H1 (cell line): Measurements from ENCODE around the gene ZNF133. TPM values are rescaled to one million over a fixed set of nuclear protein-coding genes. Genes with fewer than 3 reads are reported as not detected.

Experiments used
- CTCF ChIA-PET: fragments of 300-600 bp; sonication (Branson Sonifier 250); formaldehyde crosslinking; loops from one replicate; lab custom pipeline; 2021; ENCODE audit not compliant: partially characterized antibody; lab: Charles Lee
- POLR2A ChIA-PET: fragments of 300-600 bp; sonication (Branson Sonifier 250); formaldehyde crosslinking; loops from one replicate; lab custom pipeline; 2021; ENCODE audit warnings: inconsistent platforms; ENCODE audit not compliant: partially characterized antibody; lab: Charles Lee
- DNase-seq, 2 experiments: peaks; one replicate each; pipeline versions ENCODE4 v3.0.0 to v3.0.0-alpha.2; 2010 to 2022; ENCODE audit warnings: low spot score in 2 of 2, low read depth in 1 of 2, mixed read lengths in 1 of 2
- FAIRE-seq: peaks from 2 replicates; lab custom pipeline; 2011; peaks lifted over from hg19 to GRCh38; lab: Jason Lieb, UNC
- H2AFZ ChIP-seq: 2 replicates; pipeline ENCODE4 v1.8.1; 2012; ENCODE audit warnings: low read length, inconsistent platforms
- H2AK5ac ChIP-seq: 2 replicates; pipeline ENCODE4 v1.6.1; 2013; ENCODE audit warnings: low read depth, low read length
- H2BK120ac ChIP-seq: replicated peaks from 2 replicates; pipeline ENCODE3; 2013; ENCODE audit warnings: low read depth, low read length, inconsistent platforms
- H2BK12ac ChIP-seq: 2 replicates; pipeline ENCODE4 v1.6.1; 2013; ENCODE audit warnings: low read depth, low read length
- H2BK15ac ChIP-seq: 2 replicates; pipeline ENCODE4 v1.6.1; 2013; ENCODE audit warnings: low read length
- H2BK20ac ChIP-seq: 2 replicates; pipeline ENCODE4 v1.6.1; 2013; ENCODE audit warnings: low read length
- H2BK5ac ChIP-seq: 2 replicates; pipeline ENCODE4 v1.6.1; 2013; ENCODE audit warnings: low read depth, low read length
- H3K14ac ChIP-seq: 2 replicates; pipeline ENCODE4 v1.6.1; 2013; ENCODE audit warnings: inconsistent platforms; ENCODE audit not compliant: insufficient read length
- H3K18ac ChIP-seq: 2 replicates; pipeline ENCODE4 v1.6.1; 2013; ENCODE audit warnings: low read length; ENCODE audit errors: extremely low read depth
- H3K23ac ChIP-seq: 2 replicates; pipeline ENCODE4 v1.6.1; 2013; ENCODE audit warnings: inconsistent platforms; ENCODE audit not compliant: insufficient read length
- H3K23me2 ChIP-seq: 2 replicates; pipeline ENCODE4 v1.6.1; 2013; ENCODE audit warnings: low read depth, low read length
- H3K27ac ChIP-seq: 2 replicates; pipeline ENCODE4 v1.6.1; 2011; ENCODE audit warnings: low read depth, low read length, inconsistent platforms
- H3K27me3 ChIP-seq, 4 experiments: replicated peaks in 1 of 4; 1 replicate in 1 of 4; 2 replicates in 3 of 4; pipeline versions ENCODE4 v1.6.1 to v1.8.1; 2011 to 2013; ENCODE audit warnings: low read length in 3 of 4, mild to moderate bottlenecking in 3 of 4, inconsistent platforms in 2 of 4, mixed read lengths in 2 of 4, moderate library complexity in 1 of 4; ENCODE audit not compliant: control insufficient read depth in 3 of 4, insufficient read depth in 3 of 4; ENCODE audit errors: extremely low read depth in 1 of 4
- H3K36me3 ChIP-seq, 4 experiments: 2 replicates each; pipeline versions ENCODE4 v1.6.1 to v1.8.1; 2011 to 2013; ENCODE audit warnings: mild to moderate bottlenecking in 4 of 4, low read length in 3 of 4, moderate library complexity in 2 of 4, control low read depth in 1 of 4, inconsistent platforms in 1 of 4; ENCODE audit not compliant: insufficient read depth in 4 of 4, control insufficient read depth in 2 of 4
- H3K4ac ChIP-seq: replicated peaks from 2 replicates; pipeline ENCODE3; 2013; ENCODE audit warnings: low read length, low read depth, mixed read lengths, inconsistent platforms; ENCODE audit not compliant: insufficient read length
- H3K4me1 ChIP-seq, 4 experiments: replicated peaks in 1 of 4; 1 replicate in 1 of 4; 2 replicates in 3 of 4; pipeline versions ENCODE4 v1.6.1 to v1.8.1; 2011 to 2013; ENCODE audit warnings: low read length in 3 of 4, inconsistent platforms in 2 of 4, mixed read lengths in 1 of 4; ENCODE audit not compliant: insufficient read depth in 4 of 4, control insufficient read depth in 3 of 4
- H3K4me2 ChIP-seq, 2 experiments: 2 replicates each; pipeline versions ENCODE4 v1.6.1 to v1.8.1; 2011 to 2013; ENCODE audit warnings: low read depth in 2 of 2, low read length in 2 of 2, control low read depth in 1 of 2, inconsistent platforms in 1 of 2, mild to moderate bottlenecking in 1 of 2; ENCODE audit not compliant: insufficient read depth in 1 of 2
- H3K4me3 ChIP-seq, 4 experiments: fragments of 200-600, 300-600 bp in 1 of 4; sonication (generic), shearing (Covaris generic), sonication (Bioruptor Twin) in 1 of 4; 2 replicates each; pipeline versions ENCODE4 v1.5.1 to v1.8.1; 2011 to 2016; ENCODE audit warnings: low read length in 4 of 4, low read depth in 3 of 4, control low read depth in 2 of 4, inconsistent platforms in 2 of 4, mild to moderate bottlenecking in 2 of 4, mixed read lengths in 1 of 4, moderate library complexity in 1 of 4; ENCODE audit not compliant: insufficient read depth in 2 of 4; ENCODE audit errors: extremely low read depth in 1 of 4
- H3K56ac ChIP-seq: replicated peaks from 2 replicates; pipeline ENCODE3; 2013; ENCODE audit warnings: low read depth, mild to moderate bottlenecking, mixed read lengths, low read length, inconsistent platforms; ENCODE audit not compliant: insufficient read length
- H3K79me1 ChIP-seq: 2 replicates; pipeline ENCODE4 v1.6.1; 2013; ENCODE audit warnings: low read depth, low read length, control low read depth
- H3K79me2 ChIP-seq, 2 experiments: 2 replicates each; pipeline versions ENCODE4 v1.6.1 to v1.8.1; 2012 to 2013; ENCODE audit warnings: low read length in 2 of 2, mild to moderate bottlenecking in 2 of 2, inconsistent platforms in 1 of 2; ENCODE audit not compliant: insufficient read depth in 2 of 2, control insufficient read depth in 1 of 2
- H3K9ac ChIP-seq, 4 experiments: replicated peaks in 1 of 4; 1 replicate in 1 of 4; 2 replicates in 3 of 4; pipeline versions ENCODE4 v1.6.1 to v1.8.1; 2011 to 2013; ENCODE audit warnings: low read depth in 3 of 4, low read length in 3 of 4, control low read depth in 2 of 4, mild to moderate bottlenecking in 2 of 4, moderate library complexity in 2 of 4, inconsistent platforms in 1 of 4; ENCODE audit errors: extremely low read depth in 1 of 4
- H3K9me3 ChIP-seq, 2 experiments: 2 replicates each; pipeline versions ENCODE4 v1.6.1 to v1.8.1; 2012 to 2013; ENCODE audit warnings: mild to moderate bottlenecking in 2 of 2, moderate library complexity in 2 of 2, control low read depth in 1 of 2, inconsistent platforms in 1 of 2, low read depth in 1 of 2, low read length in 1 of 2, mixed read lengths in 1 of 2; ENCODE audit not compliant: insufficient read depth in 2 of 2
- H4K20me1 ChIP-seq, 2 experiments: replicated peaks in 1 of 2; 2 replicates each; pipeline versions ENCODE3 to v1.8.1; 2011 to 2013; ENCODE audit warnings: inconsistent platforms in 2 of 2, low read length in 2 of 2, mild to moderate bottlenecking in 1 of 2; ENCODE audit not compliant: insufficient read depth in 2 of 2, control insufficient read depth in 1 of 2
- H4K5ac ChIP-seq: 2 replicates; pipeline ENCODE4 v1.6.1; 2013; ENCODE audit warnings: low read length, low read depth, mixed read lengths, inconsistent platforms; ENCODE audit not compliant: insufficient read length
- H4K8ac ChIP-seq: 2 replicates; pipeline ENCODE4 v1.8.0; 2013; ENCODE audit warnings: mild to moderate bottlenecking, moderate library complexity, low read length, inconsistent platforms; ENCODE audit not compliant: insufficient read depth; ENCODE audit errors: extremely low read depth
- H4K91ac ChIP-seq: replicated peaks from 2 replicates; pipeline ENCODE3; 2013; ENCODE audit warnings: low read length, mixed read lengths, inconsistent platforms; ENCODE audit not compliant: insufficient read length
- CBX5 ChIP-seq: fragments of 300-800, 300-1000 bp; sonication (generic); IDR thresholded peaks from 2 replicates; pipeline ENCODE4 v1.7.1; 2016; ENCODE audit warnings: antibody characterized with exemption, low read length, low read depth
- EGR1 ChIP-seq: IDR thresholded peaks from 2 replicates; pipeline ENCODE4 v1.6.1; 2011; ENCODE audit warnings: low read depth, low read length, borderline replicate concordance
- POU5F1 ChIP-seq: IDR thresholded peaks from 2 replicates; pipeline ENCODE4 v1.6.1; 2011; ENCODE audit warnings: low read depth, mild to moderate bottlenecking, low read length, moderate library complexity
- RBBP5 ChIP-seq: IDR thresholded peaks from 2 replicates; pipeline ENCODE4 v1.7.1; 2012; ENCODE audit warnings: low read depth, mild to moderate bottlenecking, inconsistent platforms, low read length, moderate library complexity, borderline replicate concordance
- RFX5 ChIP-seq: IDR thresholded peaks from 2 replicates; pipeline ENCODE4 v1.6.1; 2011; ENCODE audit warnings: low read depth, low read length, improper control_type of control experiment, borderline replicate concordance
- RXRA ChIP-seq: IDR thresholded peaks from 2 replicates; pipeline ENCODE4 v1.6.1; 2011; ENCODE audit warnings: low read depth, mild to moderate bottlenecking, low read length, moderate library complexity; ENCODE audit not compliant: insufficient read depth
- SUZ12 ChIP-seq: fragments of 200-600 bp; sonication (generic); IDR thresholded peaks from 2 replicates; pipeline ENCODE4 v1.6.1; 2012; ENCODE audit warnings: mild to moderate bottlenecking, inconsistent platforms, low read length, moderate library complexity, mixed read lengths
- TAF7 ChIP-seq: optimal IDR thresholded peaks from 2 replicates; pipeline ENCODE3; 2011; ENCODE audit warnings: low read depth, mild to moderate bottlenecking, inconsistent platforms, low read length, moderate library complexity, borderline replicate concordance
- YY1 ChIP-seq: IDR thresholded peaks from 2 replicates; pipeline ENCODE4 v1.6.1; 2011; ENCODE audit warnings: low read depth, mild to moderate bottlenecking, low read length
- ZNF274 ChIP-seq: IDR thresholded peaks from 2 replicates; pipeline ENCODE4 v1.7.0; 2012; ENCODE audit warnings: low read length, borderline replicate concordance; ENCODE audit errors: extremely low read depth
- WGBS, 2 experiments: shearing (Covaris generic) in 1 of 2; methylation state at CpG; one replicate each; pipeline versions ENCODE4 v1.1.6 to v1.1.7; 2013 to 2015; ENCODE audit warnings: low lambda C conversion rate in 2 of 2, mixed read lengths in 2 of 2, inconsistent platforms in 1 of 2, low coverage in 1 of 2, missing lambda C conversion rate in 1 of 2; ENCODE audit not compliant: insufficient replicate concordance in 2 of 2, insufficient coverage in 1 of 2, insufficient read length in 1 of 2; ENCODE audit errors: extremely low coverage in 1 of 2, missing lambda C conversion rate in 1 of 2; 5-methylcytosine and 5-hydroxymethylcytosine counted together
- polyA plus RNA-seq, 7 experiments: library from polyadenylated mRNA; depleted of rRNA in 3 of 7; stranded (reverse) in 5 of 7; unstranded in 2 of 7; fragments of >200 nt in 5 of 7; fragments of 200-250 nt in 2 of 7; gene quantifications; 1 replicate in 5 of 7; 2 replicates in 1 of 7; 4 replicates in 1 of 7; pipeline versions ENCODE4 v1.2.1 to v1.2.3, GENCODE V29; 2011 to 2013; ENCODE audit warnings: missing spikeins in 2 of 7, mixed read lengths in 2 of 7
- total RNA-seq: library from RNA; stranded (reverse); fragmentation: NEBNext Ultra II Directional; extraction: Animal tissue kit (Norgen Biotek cat#: 25700); gene quantifications from 2 replicates; pipeline ENCODE4 v1.2.1, GENCODE V29; 2021
- TF ChIP-seq, protein P1 (sequence below), 3 experiments: IDR thresholded peaks; 1 replicate in 2 of 3; 2 replicates in 1 of 3; pipeline versions ENCODE4 v1.5.1 to v1.6.1; 2011; ENCODE audit warnings: low read length in 3 of 3, mild to moderate bottlenecking in 3 of 3, inconsistent platforms in 2 of 3, low read depth in 1 of 3, moderate library complexity in 1 of 3; ENCODE audit not compliant: insufficient read depth in 1 of 3; ENCODE audit errors: control extremely low read depth in 1 of 3

The ZNF133 gene
- total and polyA plus RNA-seq, 2 of the 8 experiments (the other 6 are each of a cell fraction or from before 2014, with no cell fraction given) = 12.1 to 15.8 TPM

GRCh38 chr20:18323705-18324104, 35.4 kb downstream of the ZNF133 start:
- peak overlapping the region; percentile 43 to 51; a peak in 3 of 4 replicates for H3K4me2 ChIP-seq
- no peak overlapping the region for H4K5ac ChIP-seq
- H2AK5ac ChIP-seq = no peak overlapping the region
- no peak overlapping the region for H3K4ac ChIP-seq
- peak overlapping the region in 1 of 4 experiments; percentile 41; a peak in 4 of 8 replicates for H3K4me3 ChIP-seq
- H3K27me3 ChIP-seq = no peaks in the 10 kb centered on the region
- H2BK15ac ChIP-seq = no peak overlapping the region
- no peak overlapping the region for H2AFZ ChIP-seq
- H3K14ac ChIP-seq = no peak overlapping the region
- H2BK120ac ChIP-seq = no peak overlapping the region
- H3K27ac ChIP-seq = peak overlapping the region; percentile 67
- DNase-seq (peak in 1 of 2 experiments; percentile 27), FAIRE-seq (peak; percentile 85)
- no peak overlapping the region for H3K56ac ChIP-seq
- H2BK20ac ChIP-seq = no peak overlapping the region
- H2BK5ac ChIP-seq = peak overlapping the region; percentile 74; the same call in 1 of the 2 replicates
- H4K91ac ChIP-seq = no peak overlapping the region
- peaks cover 0 to 11% (median 5%) of the 10 kb centered on the region in 4 experiments; a peak in 6 of 7 replicates for H3K4me1 ChIP-seq
- no peak overlapping the region for H3K23ac ChIP-seq
- H3K9ac ChIP-seq = peak overlapping the region in 1 of 4 experiments; percentile 0; a peak in 1 of 7 replicates
- H2BK12ac ChIP-seq = no peak overlapping the region; the same call in 1 of the 2 replicates
- H3K9me3 ChIP-seq = peaks cover 0 to 13% of the 10 kb centered on the region in 2 experiments; a peak in 2 of 4 replicates
- H3K18ac ChIP-seq = no peak overlapping the region
- ChIA-PET CTCF (interaction anchor here (0.7 kb wide), 1 partner anchor 786 kb away, joined by 3 read pairs; no protein-coding TSS in a partner anchor), POLR2A (interaction anchor here (0.7 to 1.5 kb wide), 5 partner anchors 8 to 1970 kb away, joined by 3 to 5 read pairs (median 4); partner anchors contain the start of gene ZNF133)
- no peak overlapping the region for H4K8ac ChIP-seq
- WGBS, 2 experiments = 0% methylated on average over 4 of the region's 4 CpGs; no CpG with 5 or more reads in 1 of the 2 experiments
- H3K79me1 ChIP-seq = no peaks in the 10 kb centered on the region
- H3K23me2 ChIP-seq = no peaks in the 10 kb centered on the region
- no peaks in the 10 kb centered on the region; a peak in 2 of 8 replicates for H3K36me3 ChIP-seq
- no peaks in the 10 kb centered on the region for H4K20me1 ChIP-seq
- no peaks in the 10 kb centered on the region for H3K79me2 ChIP-seq
- no peak for TF ChIP-seq SUZ12
- no peak for TF ChIP-seq CBX5
- TF ChIP-seq RFX5 = no peak
- no peak for TF ChIP-seq TAF7
- no peak for TF ChIP-seq EGR1
- peak; percentile 86 for TF ChIP-seq YY1
- TF ChIP-seq ZNF274 = no peak
- no peak for TF ChIP-seq RBBP5
- no peak for TF ChIP-seq RXRA
- TF ChIP-seq, protein P1, sequence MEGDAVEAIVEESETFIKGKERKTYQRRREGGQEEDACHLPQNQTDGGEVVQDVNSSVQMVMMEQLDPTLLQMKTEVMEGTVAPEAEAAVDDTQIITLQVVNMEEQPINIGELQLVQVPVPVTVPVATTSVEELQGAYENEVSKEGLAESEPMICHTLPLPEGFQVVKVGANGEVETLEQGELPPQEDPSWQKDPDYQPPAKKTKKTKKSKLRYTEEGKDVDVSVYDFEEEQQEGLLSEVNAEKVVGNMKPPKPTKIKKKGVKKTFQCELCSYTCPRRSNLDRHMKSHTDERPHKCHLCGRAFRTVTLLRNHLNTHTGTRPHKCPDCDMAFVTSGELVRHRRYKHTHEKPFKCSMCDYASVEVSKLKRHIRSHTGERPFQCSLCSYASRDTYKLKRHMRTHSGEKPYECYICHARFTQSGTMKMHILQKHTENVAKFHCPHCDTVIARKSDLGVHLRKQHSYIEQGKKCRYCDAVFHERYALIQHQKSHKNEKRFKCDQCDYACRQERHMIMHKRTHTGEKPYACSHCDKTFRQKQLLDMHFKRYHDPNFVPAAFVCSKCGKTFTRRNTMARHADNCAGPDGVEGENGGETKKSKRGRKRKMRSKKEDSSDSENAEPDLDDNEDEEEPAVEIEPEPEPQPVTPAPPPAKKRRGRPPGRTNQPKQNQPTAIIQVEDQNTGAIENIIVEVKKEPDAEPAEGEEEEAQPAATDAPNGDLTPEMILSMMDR (IDR thresholded peaks at IDR 0.05; ENCODE audit: control extremely low read depth in 1 of 3, insufficient read depth in 1 of 3, low read depth in 1 of 3, low read length in 3 of 3) = no peak
- no peak for TF ChIP-seq POU5F1
